NCI-H1694 treated with DMSO at 0.1 percent for 48 hours (cell line): Measurements from ENCODE around the gene KAZN.
"Not testable (repeated sequence)": the region's sequence is repeated elsewhere in the genome, so short reads cannot be mapped to it uniquely, and the experiment has no call there.

Experiments used
- DNase-seq: peaks from one replicate; lab custom pipeline; 2025; lab: John Stamatoyannopoulos, UW

The KAZN gene

GRCh38 chr1:15110867-15111230 lies 512.4 kb downstream of the KAZN start:
- DNase-seq = no peak

DNA sequence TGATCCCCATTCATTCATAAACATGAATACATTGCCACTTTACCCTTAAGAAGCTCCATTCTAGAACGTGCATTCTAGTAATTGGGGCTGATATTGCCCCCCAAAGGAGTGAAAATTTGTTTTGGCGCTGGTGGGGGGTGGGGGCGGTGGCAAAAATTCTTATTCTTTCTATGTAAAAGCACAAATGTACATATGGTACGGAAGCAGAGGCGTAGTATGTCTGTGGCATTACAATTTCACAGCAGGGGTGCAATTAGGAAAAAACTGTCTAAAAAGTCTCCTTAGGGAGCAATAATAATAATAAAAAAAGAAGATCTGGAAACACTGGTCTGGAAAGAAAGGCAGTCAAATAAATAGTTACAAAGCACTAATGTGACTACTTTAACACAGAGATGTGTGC lies 514.7 kb downstream of the KAZN start:
- no peak for DNase-seq

DNA sequence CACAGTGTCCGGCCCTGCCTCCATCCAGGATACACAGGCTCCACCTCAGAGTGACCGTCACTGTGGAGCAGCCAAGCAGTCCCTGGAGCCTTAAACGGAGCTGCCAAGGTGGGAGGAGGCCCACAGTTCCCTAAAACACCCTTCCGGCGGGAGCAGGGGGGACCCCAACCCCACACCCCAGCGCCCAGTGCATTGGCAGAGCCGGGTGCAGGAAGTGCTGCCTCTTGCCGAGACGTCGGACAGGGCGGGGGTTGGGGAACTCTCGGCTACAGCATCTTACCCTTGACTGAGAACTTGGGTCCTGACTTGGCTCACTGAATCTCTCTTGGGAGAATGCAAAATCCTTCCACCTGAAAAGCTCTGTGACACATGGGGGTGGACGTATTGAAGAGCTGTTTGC lies 516.4 kb downstream of the KAZN start:
- DNase-seq = no peak

- no peak for DNase-seq
These were observed 517.3 kb downstream of the KAZN start for GRCh38 chr1:15115542-15116330.

DNA sequence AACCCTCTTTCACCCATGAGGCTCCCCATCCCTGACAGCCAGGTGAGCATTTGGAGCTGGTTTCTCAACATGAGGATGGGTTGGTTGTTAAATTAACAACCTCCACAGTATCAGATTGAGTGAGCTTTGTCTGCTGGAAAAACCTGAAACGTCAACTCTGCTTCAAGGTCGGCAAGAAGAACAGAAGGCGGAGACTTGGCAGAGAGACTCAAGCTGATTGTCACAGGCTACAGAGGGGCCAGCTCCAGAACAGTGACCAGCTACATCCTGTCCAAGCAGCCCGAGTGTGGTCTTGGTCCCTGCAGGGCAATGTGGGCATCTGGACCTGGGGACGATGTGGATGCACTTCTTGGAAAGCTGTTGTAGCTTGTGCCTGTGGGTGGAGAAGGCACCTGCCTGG lies 518.5 kb downstream of the KAZN start:
- DNase-seq = no peak

- DNase-seq = no peak
These were observed 519.3 kb downstream of the KAZN start for GRCh38 chr1:15117671-15118325.

DNA sequence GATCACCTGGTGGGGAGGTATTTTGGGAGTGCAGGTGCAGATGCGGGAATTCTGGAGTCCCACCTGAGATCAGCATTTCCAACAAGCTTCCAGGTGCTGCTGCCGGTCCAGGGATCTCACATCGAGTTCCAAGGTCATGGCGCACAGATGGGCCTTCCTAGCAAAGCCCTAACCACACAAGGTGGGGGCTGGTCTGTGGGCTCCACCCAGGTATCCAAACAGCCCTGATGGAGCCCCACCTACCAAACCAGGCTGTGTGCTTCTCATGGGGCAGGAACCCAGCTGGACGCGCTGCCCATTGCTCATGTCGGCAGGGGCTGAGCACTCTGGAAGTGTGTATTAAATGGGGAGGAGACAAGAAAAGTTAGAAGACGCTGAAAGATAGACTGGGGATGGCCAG lies 520.1 kb downstream of the KAZN start:
- no peak for DNase-seq

GRCh38 chr1:15120251-15120945 lies 521.9 kb downstream of the KAZN start:
- DNase-seq = no peak

DNA sequence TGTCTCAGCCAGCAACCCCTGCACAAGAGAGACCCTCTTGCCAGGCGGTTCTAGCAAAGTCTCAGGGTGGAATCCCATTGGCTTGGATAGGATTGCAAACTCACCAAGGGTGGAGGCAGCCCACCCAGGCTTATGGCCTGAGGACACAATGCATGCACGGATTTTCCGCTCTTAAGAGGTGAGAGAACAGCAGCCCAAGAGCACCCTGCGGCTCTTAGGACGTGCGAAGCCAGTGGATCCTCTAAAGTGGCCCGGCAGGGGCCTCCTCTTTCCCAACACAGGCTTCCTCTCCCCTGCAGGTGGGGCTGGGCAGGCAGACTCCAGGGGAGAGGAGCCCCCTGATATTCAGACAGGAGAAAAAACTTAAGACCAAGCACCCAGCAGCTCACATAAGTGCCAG lies 523.8 kb downstream of the KAZN start:
- DNase-seq = no peak

DNA sequence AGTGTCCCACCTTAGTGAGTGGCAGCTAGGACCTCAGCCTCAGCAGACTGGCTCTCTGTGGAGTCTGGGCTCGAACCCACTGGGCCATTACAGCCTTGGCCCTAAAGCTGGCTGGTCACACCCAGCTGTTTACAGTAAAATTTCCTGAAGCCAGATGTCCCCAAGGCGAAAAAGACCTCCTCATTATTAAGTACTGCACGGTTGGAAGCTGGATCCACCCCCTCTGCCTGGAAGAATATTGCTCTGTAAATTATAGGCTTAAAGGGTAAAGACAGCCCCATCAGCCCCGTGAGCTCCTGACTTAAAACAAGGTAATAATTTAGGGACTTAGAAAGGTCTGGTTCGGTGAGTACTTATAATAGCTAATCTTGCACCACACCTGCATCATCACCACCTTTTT lies 524.8 kb downstream of the KAZN start:
- no peak for DNase-seq

DNA sequence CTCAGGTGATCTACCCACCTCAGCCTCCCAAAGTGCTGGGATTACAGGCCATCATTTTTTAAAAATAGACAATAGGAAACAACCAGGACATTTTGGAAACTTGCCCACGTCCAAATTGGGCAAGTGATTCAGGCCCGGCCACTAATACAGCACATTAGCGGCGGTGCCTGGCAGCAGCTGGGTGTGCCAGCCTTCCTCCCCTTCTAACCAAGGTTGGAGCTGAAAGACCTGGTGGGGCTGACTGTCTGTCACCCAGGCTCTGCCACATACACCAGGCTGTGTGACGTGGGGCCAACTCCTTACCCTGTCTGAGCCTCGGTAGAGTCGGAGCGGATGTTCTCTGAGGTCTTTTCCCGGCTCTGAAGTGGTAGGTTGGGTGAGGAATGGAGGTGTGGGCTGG lies 525.4 kb downstream of the KAZN start:
- DNase-seq = no peak

- no peak for DNase-seq
These were observed 526.0 kb downstream of the KAZN start for GRCh38 chr1:15124362-15125100.

DNA sequence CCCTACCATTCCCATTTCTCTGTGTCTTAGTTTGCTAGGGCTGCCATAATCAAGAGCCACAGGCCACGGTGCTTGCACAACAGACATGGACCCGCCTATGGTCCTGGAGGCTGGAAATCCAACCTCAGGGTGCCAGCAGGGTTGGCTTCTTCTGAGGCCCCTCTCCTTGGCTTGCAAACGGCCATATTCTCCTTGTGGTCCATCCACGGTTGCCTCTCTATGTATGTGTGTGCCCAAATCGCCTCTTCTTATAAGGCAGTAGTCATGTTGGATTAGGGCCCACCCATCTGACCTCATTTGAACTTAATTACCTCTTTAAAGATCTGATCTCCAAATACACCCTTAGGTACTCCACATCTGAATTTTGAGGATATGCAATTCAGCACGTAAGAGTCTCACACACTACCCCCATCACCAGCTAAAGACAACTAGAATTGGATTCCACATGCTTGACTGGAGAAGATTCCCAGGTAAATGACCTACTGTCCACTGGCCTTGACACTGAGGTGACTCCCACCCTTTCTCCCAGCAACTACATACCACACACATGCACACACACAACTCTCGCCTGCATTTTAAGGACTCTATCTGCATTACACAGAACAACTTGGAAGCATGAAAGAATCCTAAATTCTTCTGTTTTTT lies 526.7 kb downstream of the KAZN start:
- DNase-seq = no peak

DNA sequence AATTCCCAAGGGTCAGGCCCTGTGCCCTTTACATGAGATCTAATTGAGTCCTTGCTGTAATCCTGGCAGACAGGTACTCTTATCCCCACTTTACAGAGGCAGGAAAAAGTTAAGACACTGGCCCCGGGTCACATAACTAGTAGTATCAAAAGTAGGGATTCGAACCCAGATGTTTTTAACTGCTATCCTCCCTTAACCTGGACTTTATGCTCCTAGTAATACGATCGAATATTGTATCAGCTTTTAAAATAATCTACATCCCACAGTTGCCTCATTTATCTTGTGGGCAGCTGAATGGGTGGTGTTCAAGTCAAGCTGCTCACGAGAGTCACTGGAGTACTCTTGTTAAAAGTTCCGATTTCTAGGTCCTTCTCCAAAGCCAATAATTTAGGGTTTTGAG lies 529.6 kb downstream of the KAZN start:
- DNase-seq = no peak

DNA sequence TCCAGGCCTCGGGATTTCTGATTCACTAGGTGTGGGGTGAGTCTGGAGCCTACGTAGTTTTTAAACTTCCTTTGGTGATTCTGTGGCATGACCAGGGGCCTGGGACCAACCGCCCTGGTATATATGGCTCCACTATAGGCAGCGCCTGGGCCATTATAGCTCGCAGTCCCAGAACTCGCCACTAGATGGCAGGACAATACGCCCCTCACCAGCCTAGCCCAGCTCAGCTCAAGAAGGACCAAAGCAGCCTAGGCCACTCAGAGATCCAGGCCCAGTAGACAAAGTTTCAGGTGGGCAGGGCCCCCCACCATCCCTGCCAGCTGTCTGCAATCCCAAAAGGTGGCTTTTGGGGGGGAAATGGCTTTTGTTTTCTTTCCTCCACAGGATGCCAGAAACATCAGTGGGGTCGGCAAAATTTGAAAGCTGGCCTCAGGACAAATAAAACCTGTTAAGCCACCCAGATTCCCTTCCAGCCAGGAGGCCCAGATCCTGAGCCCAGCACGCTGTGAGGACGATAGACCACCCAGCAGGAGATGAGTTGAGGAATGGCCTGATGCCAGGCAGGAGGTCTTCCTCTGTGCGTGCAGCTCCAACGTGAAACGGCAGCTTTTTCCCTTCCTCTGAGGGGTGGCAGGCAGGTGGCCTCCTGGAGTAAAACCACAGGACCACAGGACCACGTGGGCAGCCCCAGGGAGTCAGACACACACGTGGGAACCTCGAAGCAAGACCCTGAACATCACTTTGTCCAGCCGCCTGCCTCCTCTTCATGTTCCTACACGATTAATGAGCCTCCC lies 530.2 kb downstream of the KAZN start:
- peak; percentile 22 for DNase-seq

- DNase-seq = no peak
These were observed 531.5 kb downstream of the KAZN start for GRCh38 chr1:15129944-15130343.

- DNase-seq = no peak
These were observed 532.1 kb downstream of the KAZN start for GRCh38 chr1:15130607-15131006.

GRCh38 chr1:15132965-15133364 lies 534.5 kb downstream of the KAZN start:
- no peak for DNase-seq

GRCh38 chr1:15134285-15134684 lies 535.8 kb downstream of the KAZN start:
- DNase-seq = no peak

DNA sequence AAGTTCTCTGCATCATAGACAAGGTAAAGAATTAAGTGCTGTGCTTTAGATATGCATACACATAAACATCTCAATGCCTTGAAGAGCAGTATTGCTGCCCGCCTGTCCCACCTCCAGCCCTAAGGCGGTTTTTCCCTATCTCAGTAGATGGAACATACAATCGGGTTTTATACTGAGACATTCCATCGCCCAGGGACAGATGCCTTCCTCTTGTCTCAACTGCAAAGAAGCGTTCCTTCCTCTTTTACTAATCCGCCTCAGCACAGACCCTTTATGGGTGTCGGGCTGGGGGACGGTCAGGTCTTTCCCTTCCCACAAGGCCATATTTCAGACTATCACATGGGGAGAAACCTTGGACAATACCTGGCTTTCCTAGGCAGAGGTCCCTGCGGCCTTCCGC lies 537.1 kb downstream of the KAZN start:
- not testable (repeated sequence) for DNase-seq

GRCh38 chr1:15137809-15138208 lies 539.3 kb downstream of the KAZN start:
- no peak for DNase-seq
